Heart left ventricle (tissue), 16 donors: ENCODE results near the gene CNTN4. TPM values are rescaled to one million over a fixed set of nuclear protein-coding genes. Genes with fewer than 3 reads are reported as not detected.
A peak's percentile ranks its signal among the peaks of the same experiment; 100 is the strongest.

Source experiments
- ATAC-seq, 4 donors: fragments of 200-7000 bp; cut with Tn5 transposase; one replicate each; pipeline ENCODE4 v1.9.1; 2020 to 2022; ENCODE audit warnings: moderate library complexity in 4 of 4, mild to moderate bottlenecking in 3 of 4, moderate number of reproducible peaks in 1 of 4
- DNase-seq, 5 donors: peaks; one replicate each; pipeline ENCODE4 v3.0.0-alpha.2; 2020
- H3K27ac ChIP-seq, 12 donors: fragments of 200-600 bp; sonication (generic) in 4 of 12; one replicate each; pipeline versions ENCODE4 v1.5.0 to v1.8.0; 2016 to 2022; ENCODE audit warnings: mild to moderate bottlenecking in 2 of 12
- H3K27me3 ChIP-seq, 9 donors: fragments of 200-600 bp; sonication (generic) in 2 of 9; one replicate each; pipeline versions ENCODE4 v1.5.1 to v1.8.0; 2016 to 2022; ENCODE audit warnings: mild to moderate bottlenecking in 3 of 9
- H3K36me3 ChIP-seq, 9 donors: fragments of 200-600 bp; sonication (generic) in 2 of 9; one replicate each; pipeline versions ENCODE4 v1.5.0 to v1.8.0; 2018 to 2022; ENCODE audit warnings: mild to moderate bottlenecking in 2 of 9
- H3K4me1 ChIP-seq, 12 donors: fragments of 200-600 bp; sonication (generic) in 4 of 12; one replicate each; pipeline versions ENCODE4 v1.5.0 to v1.8.0; 2016 to 2022; ENCODE audit warnings: mild to moderate bottlenecking in 3 of 12
- H3K4me3 ChIP-seq, 12 donors: fragments of 200-600 bp; sonication (generic) in 4 of 12; one replicate each; pipeline versions ENCODE4 v1.5.0 to v1.8.0; 2017 to 2022; ENCODE audit warnings: mild to moderate bottlenecking in 9 of 12, moderate library complexity in 4 of 12
- H3K9me3 ChIP-seq, 12 donors: fragments of 200-600 bp; sonication (generic) in 4 of 12; one replicate each; pipeline versions ENCODE4 v1.5.0 to v1.8.0; 2016 to 2022; ENCODE audit warnings: mild to moderate bottlenecking in 1 of 12
- CTCF ChIP-seq, 12 donors: fragments of 200-600 bp; sonication (generic) in 4 of 12; IDR thresholded peaks; one replicate each; pipeline versions ENCODE4 v1.5.0 to v1.8.0; 2018 to 2022; ENCODE audit warnings: antibody characterized with exemption in 12 of 12, mild to moderate bottlenecking in 5 of 12
- POLR2A ChIP-seq, 2 donors: fragments of 450-650 bp; IDR thresholded peaks; one replicate each; pipeline ENCODE4 v1.6.1; 2017; ENCODE audit warnings: antibody characterized with exemption in 2 of 2, mild to moderate bottlenecking in 2 of 2, moderate library complexity in 2 of 2
- WGBS, 4 donors: extraction: QIAGEN DNeasy Blood & Tissue Kit in 2 of 4; methylation state at CpG; one replicate each; pipeline versions ENCODE4 v1.1.5 to v1.1.7; 2013 to 2018; 5-methylcytosine and 5-hydroxymethylcytosine counted together
- intact Hi-C, 10 donors: fragments of 100-400 bp; cut with DNase I; formaldehyde crosslinking; loops; one replicate each; pipeline versions ENCODE4 v1.11.1 to v1.14.2; 2022
- polyA plus RNA-seq, 2 donors: library from polyadenylated mRNA; stranded (reverse); fragments of 200-250 nt; gene quantifications; one replicate each; pipeline ENCODE4 v1.2.3, GENCODE V29; 2013
- total RNA-seq, 9 donors: library from RNA; depleted of rRNA in 2 of 9; stranded (reverse); fragments of >200 nt in 2 of 9; fragmentation: NEBNext Ultra II Directional in 3 of 9; extraction: Animal tissue kit (Norgen Biotek cat#: 25700) in 3 of 9; gene quantifications; one replicate each; pipeline versions ENCODE4 v1.1.0 to v1.2.4, GENCODE V29; 2016 to 2023
- donor health status: ischemic (EF 13 %, LVEDD 7.1; RV severe dilation, severe dysfunction).
- donor health status: healthy with polysubstance abuse.
- donor health status: DM: no; HTN: yes; CAD: no.
- donor health status: DM: no; HTN: no; CAD: no.
- donor health status: ischemic (EF 25% LVEDD 6.9; RV normal size, moderate dysfunction).
- donor health status: ischemic (EF 25% LVEDD 5.7; RV mildly dilated, moderate dysfunction).
- donor health status: healthy.
- donor health status: DM: yes; HTN: yes; CAD: no.
- donor health status: ischemic (EF 35%, LVEDD 5.7; RV mildly dilated, moderate dysfunction).
- donor health status: nonischemic (EF 11% LVEDD 7.7; RV severe dilation, severe dysfunction).
- donor health status: DM: yes; HTN: yes; CAD: no.
- donor health status: PGD.
- donor health status: ischemic (EF 29% LVEDD 5.4; RV normal size, mild dysfunction).
- donor health status: nonischemic (EF 23%, LVEDD 6.1; RV moderate dilation, normal function).

Gene CNTN4
- total and polyA plus RNA-seq, 11 donors = 0.30 to 6.7 (median 1.2) TPM

- H3K9me3 ChIP-seq = no peaks in the 10 kb centered on the region
- H3K4me3 ChIP-seq = no peak overlapping the region
- intact Hi-C loops = no loop called here
- peaks cover 0 to 4% (median 0%) of the 10 kb centered on the region in 12 donors for H3K4me1 ChIP-seq
- 66 to 74% (median 72%) methylated on average over 1 of the region's 1 CpG for WGBS, 4 donors
- no peak overlapping the region for H3K27ac ChIP-seq
- H3K36me3 ChIP-seq = no peaks in the 10 kb centered on the region
- no peaks in the 10 kb centered on the region for H3K27me3 ChIP-seq
- TF ChIP-seq CTCF (IDR thresholded peaks at IDR 0.05) (no peak), POLR2A (IDR thresholded peaks at IDR 0.05) (no peak)
- DNase-seq (no peak), ATAC-seq (no peak)
Measured at GRCh38 chr3:2862366-2862765, 763.7 kb downstream of the CNTN4 start.

- intact Hi-C loops = no loop called here
- H3K4me3 ChIP-seq = no peak overlapping the region
- TF ChIP-seq POLR2A (IDR thresholded peaks at IDR 0.05) (no peak), CTCF (IDR thresholded peaks at IDR 0.05) (no peak)
- 67 to 89% (median 75%) methylated on average over 2 of the region's 2 CpGs for WGBS, 4 donors
- no peak overlapping the region for H3K27ac ChIP-seq
- no peaks in the 10 kb centered on the region for H3K27me3 ChIP-seq
- ATAC-seq = no peak
- DNase-seq = no peak
- peaks cover 0 to 4% (median 0%) of the 10 kb centered on the region in 12 donors for H3K4me1 ChIP-seq
- H3K36me3 ChIP-seq = no peaks in the 10 kb centered on the region
- H3K9me3 ChIP-seq = no peaks in the 10 kb centered on the region
Measured at GRCh38 chr3:2863127-2863526, 764.5 kb downstream of the CNTN4 start.

GRCh38 chr3:2869905-2870304 lies 771.2 kb downstream of the CNTN4 start:
- H3K9me3 ChIP-seq = no peaks in the 10 kb centered on the region
- H3K27ac ChIP-seq = no peak overlapping the region
- WGBS, 4 donors = 23 to 48% (median 40%) methylated on average over 1 of the region's 1 CpG
- no peaks in the 10 kb centered on the region for H3K27me3 ChIP-seq
- no peaks in the 10 kb centered on the region for H3K36me3 ChIP-seq
- no peak for TF ChIP-seq CTCF (IDR thresholded peaks at IDR 0.05)
- no peak for TF ChIP-seq POLR2A (IDR thresholded peaks at IDR 0.05)
- H3K4me1 ChIP-seq = no peaks in the 10 kb centered on the region
- ATAC-seq = no peak
- no peak for DNase-seq
- intact Hi-C loops = no loop called here
- H3K4me3 ChIP-seq = no peak overlapping the region

DNA sequence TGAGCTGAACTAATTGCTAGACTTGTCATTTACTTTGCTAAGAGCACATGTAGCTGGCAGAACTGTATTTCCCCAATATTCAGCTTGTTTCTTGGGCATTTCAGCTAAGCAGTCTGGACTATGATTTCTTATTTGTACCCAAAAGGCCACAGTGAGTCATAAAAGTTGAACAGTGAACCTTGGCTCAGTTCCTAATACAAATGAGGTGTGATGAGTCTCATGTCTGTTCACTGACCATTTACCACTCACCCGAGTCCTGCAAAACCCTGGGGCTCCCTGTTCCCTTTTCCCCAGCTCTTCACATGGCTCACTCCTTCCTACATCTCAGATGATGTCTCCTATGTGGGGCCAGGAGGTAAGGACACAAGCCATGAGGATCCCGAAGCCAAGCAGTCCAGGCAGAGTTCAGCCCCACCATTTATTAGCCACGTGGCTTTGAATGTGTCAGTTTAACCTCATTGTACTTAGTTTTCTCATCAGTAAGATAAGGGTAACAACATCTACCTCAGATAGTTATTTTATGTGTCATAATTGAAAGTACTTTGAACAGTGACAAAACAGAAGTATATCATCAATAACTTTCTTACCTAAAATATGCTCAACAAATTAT lies 772.2 kb downstream of the CNTN4 start:
- H3K27me3 ChIP-seq = no peaks in the 10 kb centered on the region
- no peak for DNase-seq
- 43 to 64% (median 54%) methylated on average over 3 of the region's 3 CpGs for WGBS, 4 donors
- TF ChIP-seq POLR2A (IDR thresholded peaks at IDR 0.05) (no peak), CTCF (IDR thresholded peaks at IDR 0.05) (no peak)
- H3K36me3 ChIP-seq = no peaks in the 10 kb centered on the region
- intact Hi-C loops = no loop called here
- H3K27ac ChIP-seq = no peak overlapping the region
- no peaks in the 10 kb centered on the region for H3K9me3 ChIP-seq
- ATAC-seq = peak in 1 of 4 donors; percentile 15
- H3K4me3 ChIP-seq = no peak overlapping the region
- H3K4me1 ChIP-seq = no peaks in the 10 kb centered on the region
